Endothelial cell of umbilical vein (primary cell): ENCODE results near the gene LGALS14. TPM values are rescaled to one million over a fixed set of nuclear protein-coding genes. Genes with fewer than 3 reads are reported as not detected.

Source experiments
- BruUV-seq: library from RNA; stranded (reverse); fragments of 400-500 nt; replicated peaks from 2 replicates; lab custom pipeline; 2021; lab: Mats Ljungman, UMichigan
- CTCF ChIA-PET: fragments of 300-600, 350-600 bp; sonication (Branson Sonifier 250); formaldehyde crosslinking; loops from one replicate; lab custom pipeline; 2021; ENCODE audit warnings: antibody characterized with exemption, inconsistent platforms; lab: Charles Lee
- POLR2A ChIA-PET: fragments of 300-600, 350-600 bp; sonication (Branson Sonifier 250); formaldehyde crosslinking; loops from one replicate; lab custom pipeline; 2021; ENCODE audit warnings: antibody characterized with exemption, inconsistent platforms; lab: Charles Lee
- DNase-seq: peaks from one replicate; pipeline ENCODE4 v3.0.0-alpha.2; 2011; ENCODE audit warnings: low read depth, low spot score
- FAIRE-seq: peaks from 2 replicates; lab custom pipeline; 2011; peaks lifted over from hg19 to GRCh38; lab: Jason Lieb, UNC
- H2AFZ ChIP-seq: 2 replicates; pipeline ENCODE4 v1.6.0; 2012; ENCODE audit warnings: low read depth, low read length, control low read depth, inconsistent platforms
- H3K27ac ChIP-seq: 2 replicates; pipeline ENCODE4 v1.5.1; 2011; ENCODE audit warnings: low read depth, mild to moderate bottlenecking, control low read depth, low read length, moderate library complexity; ENCODE audit not compliant: insufficient read depth
- H3K27me3 ChIP-seq, 2 experiments: 2 replicates each; pipeline versions ENCODE4 v1.6.0 to v1.6.1; 2011; ENCODE audit warnings: low read length in 2 of 2, mixed read lengths in 1 of 2; ENCODE audit not compliant: control insufficient read depth in 2 of 2, insufficient read depth in 2 of 2
- H3K36me3 ChIP-seq, 2 experiments: 2 replicates in 1 of 2; 3 replicates in 1 of 2; pipeline ENCODE4 v1.5.1; 2011; ENCODE audit warnings: low read length in 2 of 2, mild to moderate bottlenecking in 1 of 2, moderate library complexity in 1 of 2; ENCODE audit not compliant: control insufficient read depth in 2 of 2, insufficient read depth in 2 of 2; ENCODE audit errors: extremely low read depth in 1 of 2
- H3K4me1 ChIP-seq: 3 replicates; pipeline ENCODE4 v1.5.1; 2011; ENCODE audit warnings: mild to moderate bottlenecking, low read length; ENCODE audit not compliant: control insufficient read depth, insufficient read depth; ENCODE audit errors: extremely low read depth
- H3K4me2 ChIP-seq: 2 replicates; pipeline ENCODE4 v1.6.1; 2011; ENCODE audit warnings: low read length, control low read depth, mixed read lengths; ENCODE audit not compliant: insufficient read depth
- H3K4me3 ChIP-seq, 3 experiments: fragments of 200-600 bp in 1 of 3; sonication (generic), shearing (Covaris generic) in 1 of 3; replicated peaks in 1 of 3; 2 replicates each; pipeline ENCODE4 v1.5.1; 2011 to 2016; ENCODE audit warnings: control low read depth in 3 of 3, low read length in 3 of 3, mild to moderate bottlenecking in 2 of 3, inconsistent platforms in 1 of 3, low read depth in 1 of 3, moderate library complexity in 1 of 3; ENCODE audit not compliant: insufficient read depth in 1 of 3
- H3K79me2 ChIP-seq: 2 replicates; pipeline ENCODE4 v1.6.0; 2012; ENCODE audit warnings: low read length, inconsistent platforms; ENCODE audit not compliant: control insufficient read depth, insufficient read depth
- H3K9ac ChIP-seq: replicated peaks from 2 replicates; pipeline ENCODE3; 2011; ENCODE audit warnings: low read length, control low read depth; ENCODE audit not compliant: insufficient read depth; ENCODE audit errors: extremely low read depth
- H3K9me1 ChIP-seq: replicated peaks from 3 replicates; pipeline ENCODE4 v1.6.0; 2011; ENCODE audit warnings: mild to moderate bottlenecking, low read length; ENCODE audit not compliant: control insufficient read depth, insufficient read depth; ENCODE audit errors: extremely low read depth
- H3K9me3 ChIP-seq: replicated peaks from 2 replicates; pipeline ENCODE4 v1.5.1; 2012; ENCODE audit warnings: low read length, inconsistent platforms; ENCODE audit not compliant: control insufficient read depth, insufficient read depth
- H4K20me1 ChIP-seq: replicated peaks from 2 replicates; pipeline ENCODE3; 2011; ENCODE audit warnings: mild to moderate bottlenecking, low read length; ENCODE audit not compliant: control insufficient read depth, insufficient read depth; ENCODE audit errors: extremely low read depth
- CTCF ChIP-seq, 2 donors: IDR thresholded peaks; 1 replicate in 1 of 2; 2 replicates in 1 of 2; pipeline ENCODE4 v1.5.1; 2011; ENCODE audit warnings: low read length in 2 of 2, mild to moderate bottlenecking in 2 of 2, moderate library complexity in 2 of 2, control low read depth in 1 of 2, inconsistent platforms in 1 of 2, low read depth in 1 of 2; ENCODE audit not compliant: insufficient read depth in 1 of 2; ENCODE audit errors: extremely low read depth in 1 of 2
- EZH2 ChIP-seq: IDR thresholded peaks from 2 replicates; pipeline ENCODE4 v1.6.1; 2012; ENCODE audit warnings: borderline replicate concordance, low read depth, mild to moderate bottlenecking, moderate library complexity, low read length, inconsistent platforms; ENCODE audit not compliant: severe bottlenecking
- FOS ChIP-seq: IDR thresholded peaks from 2 replicates; pipeline ENCODE4 v1.6.1; 2011; ENCODE audit warnings: mild to moderate bottlenecking, low read length, moderate library complexity, borderline replicate concordance; ENCODE audit not compliant: insufficient read depth
- GATA2 ChIP-seq: IDR thresholded peaks from 2 replicates; pipeline ENCODE4 v1.7.0; 2011; ENCODE audit warnings: low read depth, mild to moderate bottlenecking, moderate library complexity, mixed read lengths, low read length; ENCODE audit not compliant: insufficient read length, insufficient read depth
- JUN ChIP-seq: IDR thresholded peaks from 2 replicates; pipeline ENCODE4 v1.6.1; 2011; ENCODE audit warnings: borderline replicate concordance, low read depth; ENCODE audit not compliant: insufficient read length, insufficient read depth
- MAX ChIP-seq: IDR thresholded peaks from 2 replicates; pipeline ENCODE4 v1.6.1; 2011; ENCODE audit not compliant: insufficient read depth, insufficient read length
- MYC ChIP-seq: IDR thresholded peaks from one replicate; pipeline ENCODE4 v1.6.1; 2011; ENCODE audit warnings: mild to moderate bottlenecking, low read depth, low read length
- POLR2A ChIP-seq: IDR thresholded peaks from 2 replicates; pipeline ENCODE4 v1.6.1; 2012; ENCODE audit warnings: low read depth, mild to moderate bottlenecking, control low read depth, low read length
- POLR2AphosphoS5 ChIP-seq: IDR thresholded peaks from 2 replicates; pipeline ENCODE4 v1.6.1; 2012; ENCODE audit warnings: low read depth, mild to moderate bottlenecking, control low read depth, low read length, moderate library complexity; ENCODE audit not compliant: insufficient read depth
- dilution Hi-C: fragments of 300-500 bp; cut with MboI; formaldehyde crosslinking; loops from one replicate; pipeline ENCODE4 v1.15.0; 2019; ENCODE audit warnings: low sequenced_read_pairs; ENCODE audit not compliant: extremely low pct_ligation_motif_present
- intact Hi-C: fragments of 100-400 bp; cut with micrococcal nuclease; formaldehyde crosslinking; loops from one replicate; pipeline ENCODE4 v1.10.0; 2022
- polyA plus RNA-seq, 4 experiments: library from polyadenylated mRNA; depleted of rRNA in 3 of 4; stranded (reverse) in 3 of 4; unstranded in 1 of 4; fragments of >200 nt; gene quantifications; 2 replicates each; pipeline versions ENCODE4 v1.2.1 to v1.2.3, GENCODE V29; 2011 to 2012; ENCODE audit warnings: missing spikeins in 1 of 4
- total RNA-seq: library from RNA; stranded (reverse); gene quantifications from 2 replicates; pipeline ENCODE4 v1.2.3, GENCODE V29; 2021

LGALS14 gene
- total and polyA plus RNA-seq, 2 donors (not counting 3 experiments of a cell fraction or from before 2014, with no cell fraction given): not detected

GRCh38 chr19:39727070-39727800 lies 23.0 kb downstream of the LGALS14 start:
- no peaks in the 10 kb centered on the region for H3K36me3 ChIP-seq
- no peak for FAIRE-seq
- H3K79me2 ChIP-seq: no peaks in the 10 kb centered on the region
- CTCF ChIA-PET: interaction anchor here (1.0 kb wide), 1 partner anchor 40 kb away, joined by 3 read pairs; no protein-coding TSS in a partner anchor
- H3K27ac ChIP-seq: no peak overlapping the region
- no TSS peak for BruUV-seq
- H3K9me3 ChIP-seq: no peaks in the 10 kb centered on the region
- H3K27me3 ChIP-seq: no peaks in the 10 kb centered on the region
- DNase-seq: no peak
- no peaks in the 10 kb centered on the region for H3K9me1 ChIP-seq
- intact Hi-C loops (no loop called here), dilution Hi-C loops (no loop called here)
- H3K4me1 ChIP-seq: no peaks in the 10 kb centered on the region
- no peak overlapping the region for H2AFZ ChIP-seq
- TF ChIP-seq MAX (no peak), POLR2AphosphoS5 (no peak), CTCF (IDR thresholded peaks at IDR 0.05; ENCODE audit: extremely low read depth in 1 of 2, insufficient read depth in 1 of 2, low read depth in 1 of 2, low read length in 2 of 2) (no peak), JUN (no peak), POLR2A (no peak), FOS (no peak), MYC (no peak), EZH2 (no peak), GATA2 (no peak)
- no peaks in the 10 kb centered on the region for H4K20me1 ChIP-seq
- POLR2A ChIA-PET: no interaction called here
- no peak overlapping the region for H3K4me3 ChIP-seq
- no peak overlapping the region for H3K4me2 ChIP-seq
- H3K9ac ChIP-seq: no peak overlapping the region
